Measurements from ENCODE around the gene PDCD2L. TPM values are rescaled to one million over a fixed set of nuclear protein-coding genes. Genes with fewer than 3 reads are reported as not detected.

Gene PDCD2L
- total RNA-seq, 1 donor from 2014 or later, result 18.1 TPM

DNA sequence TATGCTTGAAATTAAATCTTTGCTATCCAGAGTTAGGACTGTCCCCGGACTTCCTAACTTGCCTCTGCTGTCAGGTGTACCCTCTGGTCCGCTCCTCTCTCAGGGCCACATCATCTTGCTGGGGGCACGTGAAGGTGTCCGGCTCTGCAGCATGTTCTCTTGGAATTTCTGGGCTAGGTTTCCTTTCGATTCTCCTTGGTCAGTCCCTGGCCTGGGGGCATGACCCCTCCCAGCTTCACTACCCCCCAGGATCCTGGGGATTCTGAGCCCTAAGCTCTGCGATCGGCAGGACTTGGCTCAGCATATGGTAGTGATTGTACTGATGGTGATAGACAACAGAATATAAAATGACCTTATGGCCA lies 44.3 kb upstream of the PDCD2L start:
- Mint-ChIP-seq H3K4me1 (ENCODE audit: low read depth) (peaks cover 15% of the 10 kb centered on the region), H3K9me3 (ENCODE audit: low read depth) (no peaks in the 10 kb centered on the region), H3K36me3 (ENCODE audit: insufficient read depth) (peaks cover 2% of the 10 kb centered on the region), H3K27ac (peak overlapping the region; percentile 98), H3K27me3 (peaks cover 3% of the 10 kb centered on the region), H3K4me3 (ENCODE audit: low read depth) (peak overlapping the region; percentile 83)
- TF ChIP-seq, protein P1, sequence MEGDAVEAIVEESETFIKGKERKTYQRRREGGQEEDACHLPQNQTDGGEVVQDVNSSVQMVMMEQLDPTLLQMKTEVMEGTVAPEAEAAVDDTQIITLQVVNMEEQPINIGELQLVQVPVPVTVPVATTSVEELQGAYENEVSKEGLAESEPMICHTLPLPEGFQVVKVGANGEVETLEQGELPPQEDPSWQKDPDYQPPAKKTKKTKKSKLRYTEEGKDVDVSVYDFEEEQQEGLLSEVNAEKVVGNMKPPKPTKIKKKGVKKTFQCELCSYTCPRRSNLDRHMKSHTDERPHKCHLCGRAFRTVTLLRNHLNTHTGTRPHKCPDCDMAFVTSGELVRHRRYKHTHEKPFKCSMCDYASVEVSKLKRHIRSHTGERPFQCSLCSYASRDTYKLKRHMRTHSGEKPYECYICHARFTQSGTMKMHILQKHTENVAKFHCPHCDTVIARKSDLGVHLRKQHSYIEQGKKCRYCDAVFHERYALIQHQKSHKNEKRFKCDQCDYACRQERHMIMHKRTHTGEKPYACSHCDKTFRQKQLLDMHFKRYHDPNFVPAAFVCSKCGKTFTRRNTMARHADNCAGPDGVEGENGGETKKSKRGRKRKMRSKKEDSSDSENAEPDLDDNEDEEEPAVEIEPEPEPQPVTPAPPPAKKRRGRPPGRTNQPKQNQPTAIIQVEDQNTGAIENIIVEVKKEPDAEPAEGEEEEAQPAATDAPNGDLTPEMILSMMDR (IDR thresholded peaks at IDR 0.05; ENCODE audit: unreplicated experiment), result no peak
- no peak for DNase-seq (ENCODE audit: low spot score, unreplicated experiment)

DNA sequence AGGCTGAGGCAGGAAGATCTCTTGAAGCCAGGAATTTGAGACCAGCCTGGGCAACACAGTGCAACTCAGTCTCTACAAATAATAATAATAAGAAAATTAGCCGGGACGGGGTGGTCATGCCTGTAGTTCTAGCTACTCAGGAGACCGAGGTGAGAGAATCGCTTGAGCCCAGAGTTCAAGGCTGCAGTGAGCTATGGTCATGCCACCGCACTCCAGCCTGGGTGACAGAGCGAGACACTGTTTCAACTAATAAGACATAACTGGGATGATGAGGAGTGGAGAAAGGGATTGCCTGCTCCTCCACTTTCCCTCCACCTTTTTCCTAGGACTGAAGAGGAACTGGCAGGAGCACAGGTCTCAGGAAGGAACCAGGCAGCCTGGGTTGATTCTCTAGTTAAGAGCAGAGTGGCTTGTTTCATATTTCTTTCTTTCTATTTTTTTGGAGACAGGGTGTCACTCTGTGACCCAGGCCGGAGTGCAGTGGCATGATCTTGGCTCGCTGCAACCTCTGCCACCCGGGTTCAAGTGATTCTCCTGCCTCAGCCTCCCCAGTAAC lies 43.8 kb upstream of the PDCD2L start:
- no peaks in the 10 kb centered on the region for H3K9me3 Mint-ChIP-seq (ENCODE audit: low read depth)
- no peak for DNase-seq (ENCODE audit: low spot score, unreplicated experiment)
- H3K27me3 Mint-ChIP-seq, result peaks cover 3% of the 10 kb centered on the region
- peak overlapping the region; percentile 83 for H3K4me3 Mint-ChIP-seq (ENCODE audit: low read depth)
- H3K4me1 Mint-ChIP-seq (ENCODE audit: low read depth), result peaks cover 15% of the 10 kb centered on the region
- TF ChIP-seq, protein P1 (IDR thresholded peaks at IDR 0.05; ENCODE audit: unreplicated experiment), result no peak
- H3K27ac Mint-ChIP-seq, result peak overlapping the region; percentile 98
- no peaks in the 10 kb centered on the region for H3K36me3 Mint-ChIP-seq (ENCODE audit: insufficient read depth)

DNA sequence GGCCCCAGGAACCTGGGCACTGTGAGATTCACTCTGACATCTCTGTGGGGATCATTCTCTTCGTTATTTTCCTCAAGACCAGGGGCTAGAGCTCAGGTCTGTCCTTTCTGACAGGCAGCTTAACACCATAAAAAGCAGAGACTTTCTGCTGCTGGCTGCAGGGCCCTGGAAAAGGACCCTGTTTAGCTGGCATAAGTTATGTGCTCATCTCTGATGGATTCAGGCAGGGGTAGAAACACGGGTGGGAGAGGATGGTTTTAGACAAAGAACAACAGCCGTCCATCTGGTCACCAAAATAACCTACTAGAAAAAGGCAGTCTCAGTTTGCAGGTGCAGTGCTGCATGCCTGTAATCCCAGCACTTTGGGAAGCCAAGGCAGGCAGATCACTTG lies 41.5 kb upstream of the PDCD2L start:
- Mint-ChIP-seq H3K27me3 (peaks cover 3% of the 10 kb centered on the region), H3K36me3 (ENCODE audit: insufficient read depth) (peaks cover 4% of the 10 kb centered on the region), H3K4me3 (ENCODE audit: low read depth) (peak overlapping the region; percentile 36), H3K4me1 (ENCODE audit: low read depth) (peaks cover 22% of the 10 kb centered on the region), H3K9me3 (ENCODE audit: low read depth) (no peaks in the 10 kb centered on the region), H3K27ac (peak overlapping the region; percentile 8)
- no peak for DNase-seq (ENCODE audit: low spot score, unreplicated experiment)
- TF ChIP-seq, protein P1 (IDR thresholded peaks at IDR 0.05; ENCODE audit: unreplicated experiment), result no peak

DNA sequence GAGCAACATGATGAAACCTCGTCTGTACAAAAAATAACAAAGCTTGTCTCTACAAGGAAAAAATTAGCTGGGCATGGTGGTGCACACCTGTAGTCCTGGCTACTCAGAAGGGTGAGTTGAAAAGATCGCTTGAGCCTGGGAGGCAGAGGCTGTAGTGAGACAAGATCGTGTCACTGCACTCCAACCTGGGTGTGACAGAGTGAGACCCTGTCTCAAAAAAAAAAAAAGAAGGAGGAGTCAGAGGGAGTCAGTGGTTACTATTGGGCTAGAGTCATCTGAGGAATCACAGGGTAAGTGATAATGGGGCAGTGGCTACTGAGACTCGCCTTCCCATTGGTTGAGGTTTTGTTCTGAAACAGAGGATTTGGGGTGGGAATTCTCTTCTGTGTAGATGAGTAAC lies 41.1 kb upstream of the PDCD2L start:
- Mint-ChIP-seq H3K4me3 (ENCODE audit: low read depth) (peak overlapping the region; percentile 36), H3K27ac (peak overlapping the region; percentile 62), H3K9me3 (ENCODE audit: low read depth) (no peaks in the 10 kb centered on the region), H3K27me3 (peaks cover 3% of the 10 kb centered on the region), H3K36me3 (ENCODE audit: insufficient read depth) (peaks cover 4% of the 10 kb centered on the region), H3K4me1 (ENCODE audit: low read depth) (peaks cover 22% of the 10 kb centered on the region)
- DNase-seq (ENCODE audit: low spot score, unreplicated experiment), result no peak
- TF ChIP-seq, protein P1 (IDR thresholded peaks at IDR 0.05; ENCODE audit: unreplicated experiment), result no peak

DNA sequence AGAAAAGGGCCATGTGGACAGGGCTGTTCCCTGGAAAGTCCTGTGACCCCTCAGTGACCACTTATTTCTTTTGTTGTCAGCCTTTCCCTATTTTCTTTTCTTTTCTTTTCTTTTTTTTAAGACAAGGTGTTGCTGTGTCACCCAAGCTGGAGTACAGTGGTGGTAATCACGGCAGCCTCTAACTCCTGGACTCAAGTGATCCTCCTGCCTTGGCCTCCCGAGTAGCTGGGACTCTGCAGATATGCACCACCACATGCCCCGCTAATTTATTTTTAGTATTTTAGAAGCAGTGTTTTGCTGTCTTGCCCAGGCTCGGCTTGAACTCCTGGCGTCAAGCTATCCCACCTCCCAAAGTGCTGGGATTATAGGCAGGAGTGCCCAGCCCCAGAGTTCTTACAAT lies 40.3 kb upstream of the PDCD2L start:
- peaks cover 5% of the 10 kb centered on the region for H3K36me3 Mint-ChIP-seq (ENCODE audit: insufficient read depth)
- peaks cover 3% of the 10 kb centered on the region for H3K27me3 Mint-ChIP-seq
- H3K4me3 Mint-ChIP-seq (ENCODE audit: low read depth), result peak overlapping the region; percentile 86
- TF ChIP-seq, protein P1 (IDR thresholded peaks at IDR 0.05; ENCODE audit: unreplicated experiment), result no peak
- no peak for DNase-seq (ENCODE audit: low spot score, unreplicated experiment)
- H3K27ac Mint-ChIP-seq, result no peak overlapping the region
- no peaks in the 10 kb centered on the region for H3K9me3 Mint-ChIP-seq (ENCODE audit: low read depth)
- peaks cover 18% of the 10 kb centered on the region for H3K4me1 Mint-ChIP-seq (ENCODE audit: low read depth)

Measured in progenitor cell of endocrine pancreas (in vitro differentiated cells).